Measurements from ENCODE around the gene SEMA3E. TPM values are rescaled to one million over a fixed set of nuclear protein-coding genes. Genes with fewer than 3 reads are reported as not detected.

Gene SEMA3E
- total RNA-seq, 4 donors from 2014 or later, result 0.94 to 6.9 (median 2.2) TPM

DNA sequence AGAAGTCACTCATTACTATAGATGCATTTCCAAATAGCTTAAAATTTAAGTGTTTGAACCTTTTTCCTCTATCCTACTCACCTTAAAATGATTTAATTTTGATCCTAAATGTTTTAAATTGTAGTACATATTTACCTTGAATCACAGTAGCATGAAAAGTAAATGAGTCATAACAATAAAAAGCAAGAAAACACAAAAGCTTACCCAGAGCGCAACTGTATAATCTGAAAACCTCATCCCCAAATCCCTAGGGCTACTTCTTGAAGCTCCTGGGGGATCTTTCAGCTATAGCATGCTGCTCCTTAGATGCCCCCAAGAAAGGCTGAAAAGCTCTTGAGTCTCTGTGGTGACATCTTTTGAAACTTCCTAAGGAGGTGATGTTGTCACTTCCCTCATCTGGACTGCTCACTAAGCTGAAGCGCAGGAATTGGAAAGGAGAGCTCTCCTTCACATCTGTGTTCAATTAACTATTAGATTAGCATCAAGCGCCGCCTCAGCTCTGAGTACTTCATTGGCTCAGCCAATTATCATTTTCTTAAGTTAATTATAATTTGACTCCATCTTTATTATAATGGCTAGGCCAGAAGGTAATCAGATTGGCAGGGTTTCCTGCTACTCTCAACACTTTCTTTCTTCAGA, 60.2 kb downstream of the SEMA3E start:
- no peaks in the 10 kb centered on the region for H3K27me3 ChIP-seq
- no peaks in the 10 kb centered on the region for H3K9me3 ChIP-seq
- H3K27ac ChIP-seq, result no peak overlapping the region
- DNase-seq, result no peak
- TF ChIP-seq, protein P1, sequence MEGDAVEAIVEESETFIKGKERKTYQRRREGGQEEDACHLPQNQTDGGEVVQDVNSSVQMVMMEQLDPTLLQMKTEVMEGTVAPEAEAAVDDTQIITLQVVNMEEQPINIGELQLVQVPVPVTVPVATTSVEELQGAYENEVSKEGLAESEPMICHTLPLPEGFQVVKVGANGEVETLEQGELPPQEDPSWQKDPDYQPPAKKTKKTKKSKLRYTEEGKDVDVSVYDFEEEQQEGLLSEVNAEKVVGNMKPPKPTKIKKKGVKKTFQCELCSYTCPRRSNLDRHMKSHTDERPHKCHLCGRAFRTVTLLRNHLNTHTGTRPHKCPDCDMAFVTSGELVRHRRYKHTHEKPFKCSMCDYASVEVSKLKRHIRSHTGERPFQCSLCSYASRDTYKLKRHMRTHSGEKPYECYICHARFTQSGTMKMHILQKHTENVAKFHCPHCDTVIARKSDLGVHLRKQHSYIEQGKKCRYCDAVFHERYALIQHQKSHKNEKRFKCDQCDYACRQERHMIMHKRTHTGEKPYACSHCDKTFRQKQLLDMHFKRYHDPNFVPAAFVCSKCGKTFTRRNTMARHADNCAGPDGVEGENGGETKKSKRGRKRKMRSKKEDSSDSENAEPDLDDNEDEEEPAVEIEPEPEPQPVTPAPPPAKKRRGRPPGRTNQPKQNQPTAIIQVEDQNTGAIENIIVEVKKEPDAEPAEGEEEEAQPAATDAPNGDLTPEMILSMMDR (IDR thresholded peaks at IDR 0.05), result no peak
- no peak for TF ChIP-seq POLR2A (IDR thresholded peaks at IDR 0.05)
- no peaks in the 10 kb centered on the region for H3K4me1 ChIP-seq
- no peak overlapping the region for H3K4me3 ChIP-seq (replicated peaks in 1 of 3)
- intact Hi-C loops (cut with DNase I), result no loop called here
- 80 to 90% methylated on average over 4 of the region's 4 CpGs for WGBS, 2 donors
- H3K36me3 ChIP-seq, result no peaks in the 10 kb centered on the region

DNA sequence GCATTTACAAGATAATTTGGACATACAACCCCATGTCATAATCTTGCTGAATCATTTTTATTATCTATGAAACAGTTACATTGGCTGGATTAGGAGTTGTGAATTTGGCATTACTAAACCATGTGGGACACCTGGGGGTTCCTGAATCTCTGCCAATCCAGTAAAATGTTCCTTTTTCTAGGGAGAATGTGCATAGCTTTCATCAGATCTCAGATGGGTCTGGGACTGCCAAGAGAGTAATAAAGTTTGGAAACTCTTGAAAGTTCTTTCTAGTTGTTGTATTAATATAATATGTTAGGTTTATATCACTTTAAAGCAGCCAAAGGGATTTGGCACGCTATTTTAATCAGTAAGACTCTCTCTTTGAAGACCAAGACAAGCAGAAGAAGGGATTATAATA, 62.7 kb downstream of the SEMA3E start:
- H3K9me3 ChIP-seq, result no peaks in the 10 kb centered on the region
- H3K4me3 ChIP-seq (replicated peaks in 1 of 3), result no peak overlapping the region
- 57 to 86% methylated on average over 1 of the region's 1 CpG for WGBS, 2 donors

DNA sequence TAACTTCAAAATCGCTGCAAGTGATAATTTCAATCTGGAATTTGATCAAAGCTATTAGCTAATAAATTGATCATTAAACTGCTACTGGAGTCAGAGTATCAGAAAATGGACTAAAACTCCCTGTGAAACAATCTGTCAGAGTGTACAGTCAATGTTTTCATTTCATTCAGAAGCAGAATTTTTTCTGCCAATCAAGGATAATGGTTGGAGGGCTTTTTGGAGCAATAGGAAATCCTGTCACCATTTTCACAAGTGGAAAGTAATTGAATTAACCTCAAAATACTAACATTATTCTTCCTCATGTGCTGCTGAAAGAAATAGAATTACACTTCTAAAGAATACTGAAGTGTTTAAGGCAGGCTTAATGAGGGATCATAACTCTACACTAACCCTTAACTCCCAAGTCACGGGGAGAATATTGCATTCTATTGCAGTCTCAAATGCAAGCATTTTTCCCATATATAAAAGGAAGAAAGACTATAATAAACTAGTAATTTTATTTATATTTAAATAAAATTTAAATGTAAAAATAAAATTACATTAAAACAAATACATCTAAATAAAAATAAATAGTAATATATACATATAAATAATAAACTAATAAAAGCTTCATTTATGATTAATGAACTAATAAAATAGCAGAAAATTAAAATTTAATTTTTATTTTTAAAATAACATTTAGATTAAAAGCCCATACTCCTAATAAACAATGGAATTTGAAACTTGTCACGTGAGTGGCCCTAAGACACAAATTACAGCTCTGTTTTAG, 67.1 kb downstream of the SEMA3E start:
- H3K27me3 ChIP-seq, result no peaks in the 10 kb centered on the region
- no peak for DNase-seq
- H3K36me3 ChIP-seq, result no peaks in the 10 kb centered on the region
- TF ChIP-seq, protein P1 (IDR thresholded peaks at IDR 0.05), result no peak
- TF ChIP-seq POLR2A (IDR thresholded peaks at IDR 0.05), result no peak
- intact Hi-C loops (cut with DNase I), result no loop called here
- H3K9me3 ChIP-seq, result no peaks in the 10 kb centered on the region
- H3K4me3 ChIP-seq (replicated peaks in 1 of 3), result no peak overlapping the region
- no peaks in the 10 kb centered on the region for H3K4me1 ChIP-seq
- no peak overlapping the region for H3K27ac ChIP-seq
- 87 to 89% methylated on average over 3 of the region's 3 CpGs for WGBS, 2 donors

More for the DNA sequence above, 62.7 kb downstream of the SEMA3E start:
- no peaks in the 10 kb centered on the region for H3K27me3 ChIP-seq
- no peaks in the 10 kb centered on the region for H3K4me1 ChIP-seq
- intact Hi-C loops (cut with DNase I), result no loop called here
- no peak overlapping the region for H3K27ac ChIP-seq
- TF ChIP-seq, protein P1 (IDR thresholded peaks at IDR 0.05), result no peak
- TF ChIP-seq POLR2A (IDR thresholded peaks at IDR 0.05), result no peak
- no peaks in the 10 kb centered on the region for H3K36me3 ChIP-seq
- no peak for DNase-seq

DNA sequence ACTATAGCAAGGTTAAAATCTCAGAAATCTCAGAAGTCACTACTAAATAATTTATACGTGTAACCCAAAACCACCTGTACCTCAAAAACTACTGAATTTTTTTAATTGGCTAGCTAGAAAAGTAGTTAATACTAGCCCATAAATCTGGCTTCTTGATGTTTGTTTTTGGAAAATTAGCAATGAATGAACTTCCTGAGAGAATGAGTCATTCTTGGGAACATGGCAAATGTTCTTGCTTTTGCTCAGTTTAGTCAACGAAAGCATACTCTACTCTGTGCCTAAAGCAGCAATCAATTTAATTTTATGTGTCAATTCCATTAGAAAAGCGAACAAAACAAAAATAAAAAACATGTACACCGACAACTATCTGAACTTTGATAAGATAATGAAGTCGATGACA, 69.2 kb downstream of the SEMA3E start:
- H3K27ac ChIP-seq, result no peak overlapping the region
- intact Hi-C loops (cut with DNase I), result no loop called here
- no peak overlapping the region for H3K4me3 ChIP-seq (replicated peaks in 1 of 3)
- WGBS, 2 donors, result 84 to 87% methylated on average over 5 of the region's 5 CpGs
- no peak for DNase-seq
- TF ChIP-seq, protein P1 (IDR thresholded peaks at IDR 0.05), result no peak
- no peak for TF ChIP-seq POLR2A (IDR thresholded peaks at IDR 0.05)
- H3K4me1 ChIP-seq, result no peaks in the 10 kb centered on the region
- no peaks in the 10 kb centered on the region for H3K27me3 ChIP-seq
- no peaks in the 10 kb centered on the region for H3K36me3 ChIP-seq
- H3K9me3 ChIP-seq, result no peaks in the 10 kb centered on the region

DNA sequence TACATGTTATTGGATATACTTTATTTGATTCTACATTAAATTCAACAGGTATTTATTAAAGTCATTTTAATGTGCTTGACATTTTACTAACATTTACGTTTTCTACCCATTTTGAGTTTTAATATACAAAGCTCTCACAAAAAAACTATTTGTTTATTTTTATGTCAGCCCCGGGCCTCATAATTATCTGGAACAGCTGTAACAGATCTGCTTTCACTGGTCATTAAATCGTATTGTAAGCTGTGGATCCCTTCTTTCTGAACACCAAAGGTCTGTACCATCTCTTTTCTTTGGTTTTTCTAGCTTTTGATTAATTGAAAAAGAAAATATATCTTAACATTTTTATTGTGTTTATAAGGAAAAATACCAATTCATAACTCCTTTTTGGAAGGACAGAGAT, 73.5 kb downstream of the SEMA3E start:
- no peaks in the 10 kb centered on the region for H3K4me1 ChIP-seq
- H3K4me3 ChIP-seq (replicated peaks in 1 of 3), result no peak overlapping the region
- DNase-seq, result no peak
- H3K9me3 ChIP-seq, result no peaks in the 10 kb centered on the region
- no peaks in the 10 kb centered on the region for H3K36me3 ChIP-seq
- no peak overlapping the region for H3K27ac ChIP-seq
- H3K27me3 ChIP-seq, result no peaks in the 10 kb centered on the region
- 72 to 82% methylated on average over 3 of the region's 3 CpGs for WGBS, 2 donors
- TF ChIP-seq, protein P1 (IDR thresholded peaks at IDR 0.05), result no peak
- intact Hi-C loops (cut with DNase I), result no loop called here

Data from thyroid gland (tissue), 4 donors.